NCI-H460 (cell line): ENCODE data around the gene ANGEL1. TPM values are rescaled to one million over a fixed set of nuclear protein-coding genes. Genes with fewer than 3 reads are reported as not detected.

Source experiments
- DNase-seq: peaks from one replicate; pipeline ENCODE4 v3.0.0-alpha.2; 2016; ENCODE audit warnings: low read depth; ENCODE audit errors: extremely low read depth
- total RNA-seq: library from RNA; depleted of rRNA; stranded (reverse); fragments of >200 nt; shearing (Covaris generic); gene quantifications from 2 replicates; pipeline ENCODE4 v1.2.3, GENCODE V29; 2014

The ANGEL1 gene
- total RNA-seq, 1 experiment from 2014 or later: 14.8 TPM

- no peak for DNase-seq
These were observed 8.0 kb upstream of the ANGEL1 start for GRCh38 chr14:76820700-76821099.

DNA sequence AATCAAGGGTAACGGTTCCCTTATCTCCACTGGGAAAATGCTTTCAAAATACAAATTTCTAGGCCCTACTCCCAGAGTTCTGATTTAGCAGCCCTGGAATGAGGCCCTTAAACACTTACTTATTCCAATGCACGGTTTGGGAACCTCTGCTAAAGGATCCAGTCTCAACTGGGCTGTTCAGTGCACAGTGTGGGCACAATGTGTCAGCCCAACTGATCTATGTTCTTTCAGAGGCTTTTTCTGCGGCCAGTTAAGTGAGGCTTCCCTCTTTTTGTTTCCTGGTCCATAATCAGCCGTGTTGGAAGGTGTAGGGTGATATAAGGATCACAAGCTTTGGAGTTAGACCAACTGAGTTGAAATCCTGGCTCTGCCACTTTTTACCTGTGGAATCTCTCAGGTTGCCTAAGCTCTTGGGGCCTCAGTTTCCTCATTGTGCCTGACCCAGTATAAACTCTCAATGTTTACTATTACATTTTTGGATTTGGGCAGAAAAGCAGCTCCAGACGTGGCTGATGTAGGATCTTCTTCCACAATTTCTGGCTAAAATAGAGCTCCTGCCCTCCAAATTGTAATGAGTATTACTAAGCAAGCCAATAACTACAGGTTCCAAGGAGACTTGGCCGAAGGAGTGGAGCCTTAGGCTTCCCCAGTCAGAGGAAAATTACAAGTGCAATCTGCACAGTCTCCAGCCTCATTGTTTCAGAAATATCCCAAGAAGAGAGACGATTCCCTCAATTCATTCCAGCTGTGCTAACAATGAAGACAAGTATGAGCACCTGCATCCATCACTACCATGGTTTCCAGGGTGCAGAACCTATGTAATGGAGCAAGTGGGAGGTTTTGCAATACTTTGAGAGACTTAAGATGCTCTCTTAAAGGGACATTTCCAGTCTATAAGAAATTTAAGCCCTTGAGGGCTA lies 2.3 kb upstream of the ANGEL1 start:
- DNase-seq: no peak

GRCh38 chr14:76812093-76812421 lies 625 bp downstream of the ANGEL1 start:
- DNase-seq: no peak

GRCh38 chr14:76811561-76811960 lies 1.1 kb downstream of the ANGEL1 start:
- no peak for DNase-seq

DNA sequence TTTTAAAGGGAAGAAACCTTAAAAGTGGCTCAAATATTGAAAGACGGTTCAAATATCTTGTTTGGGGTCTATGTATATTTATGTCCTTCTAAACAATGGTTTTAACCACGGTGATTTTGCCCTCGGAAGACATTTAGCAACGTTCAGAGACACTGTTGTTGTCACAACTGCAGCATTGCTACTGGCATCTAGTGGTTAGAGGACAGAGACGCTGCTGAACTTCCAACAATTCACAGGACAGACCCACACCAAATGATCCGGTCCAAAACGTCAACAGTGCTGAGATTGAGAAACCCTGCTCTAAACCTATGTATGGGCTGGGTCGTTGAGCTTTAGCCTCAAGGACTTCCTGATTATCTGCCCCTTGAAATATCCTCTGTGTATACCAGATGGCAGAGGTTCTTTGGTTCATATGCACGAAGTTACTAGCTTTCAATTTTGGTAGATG lies 1.7 kb downstream of the ANGEL1 start:
- peak; percentile 38 for DNase-seq

DNA sequence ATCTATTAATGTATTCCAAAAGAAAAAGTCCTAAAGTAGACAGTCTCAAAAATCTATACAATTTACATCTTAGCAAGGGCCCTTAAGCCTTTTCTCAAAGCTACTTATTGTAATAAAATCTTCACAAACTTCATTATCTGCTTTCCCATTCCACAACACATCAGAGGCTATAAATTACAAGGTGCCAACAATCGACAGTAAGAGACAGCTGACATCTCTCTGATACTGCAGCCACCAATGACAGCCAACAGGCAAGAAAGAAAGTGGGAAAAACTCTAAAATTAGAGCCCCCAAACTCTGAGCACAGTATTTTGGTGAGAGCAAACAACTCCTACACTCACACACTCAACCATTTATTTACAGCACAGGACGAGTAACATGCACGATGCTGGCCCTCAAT lies 2.2 kb downstream of the ANGEL1 start:
- no peak for DNase-seq

- DNase-seq: no peak
These were observed 3.7 kb downstream of the ANGEL1 start for GRCh38 chr14:76808990-76809389.

DNA sequence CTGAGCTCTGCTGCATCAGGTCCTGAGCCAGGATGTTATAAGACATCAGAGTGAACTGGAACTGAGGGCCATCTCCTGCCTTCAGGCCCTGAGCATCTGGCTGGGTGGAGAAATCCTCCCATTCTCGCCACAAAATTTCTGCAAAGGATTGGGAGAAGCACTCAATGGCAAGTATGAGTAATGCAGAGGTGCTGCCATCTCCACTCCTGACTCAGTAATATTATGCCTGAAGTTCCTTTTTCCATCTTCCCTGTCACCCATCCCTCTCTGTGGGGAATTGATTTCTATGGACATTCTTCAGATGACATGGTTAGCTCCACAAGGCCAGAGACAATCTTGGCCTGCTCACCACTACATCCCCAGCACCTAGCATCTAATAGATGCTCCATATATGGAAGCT lies 4.7 kb downstream of the ANGEL1 start:
- no peak for DNase-seq

DNA sequence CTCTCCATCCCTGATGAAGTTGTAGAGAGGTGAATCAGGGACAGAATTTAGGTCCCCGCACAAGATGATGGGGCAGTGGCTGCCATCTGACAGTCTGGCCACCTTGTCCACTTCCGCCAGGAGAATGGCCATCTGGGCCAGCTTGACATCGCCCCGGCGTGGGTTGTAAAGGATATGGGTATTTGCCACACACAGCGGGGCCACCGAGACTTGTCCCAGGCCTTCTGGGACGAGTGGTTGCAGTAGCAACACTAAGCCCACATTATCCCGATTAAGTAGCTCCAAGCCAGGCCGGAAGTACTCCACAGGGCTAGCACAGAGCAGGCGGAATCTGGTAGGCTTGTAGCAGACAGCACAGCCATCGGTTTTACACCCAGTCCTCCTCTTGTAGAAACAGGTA lies 6.2 kb downstream of the ANGEL1 start:
- DNase-seq: no peak

GRCh38 chr14:76793956-76794355 lies 18.7 kb downstream of the ANGEL1 start:
- no peak for DNase-seq

- no peak for DNase-seq
These were observed 19.4 kb downstream of the ANGEL1 start for GRCh38 chr14:76793324-76793723.

DNA sequence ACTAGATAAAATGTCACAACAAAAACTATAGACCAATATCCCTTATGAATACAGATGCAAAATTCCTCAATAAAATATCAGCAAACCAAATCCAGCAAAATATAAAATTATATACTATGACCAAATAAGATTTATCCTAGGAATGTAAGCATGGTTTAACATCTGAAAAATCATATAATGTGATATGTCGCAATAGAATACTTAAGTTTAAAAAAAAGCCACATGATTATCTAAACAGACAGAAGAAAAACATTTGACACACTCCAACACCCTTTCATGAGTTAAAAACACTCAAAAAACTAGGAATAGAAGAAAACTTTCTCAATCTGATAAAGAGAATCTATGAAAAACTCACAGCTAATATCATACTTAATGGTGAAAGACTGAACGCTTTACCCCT lies 20.3 kb downstream of the ANGEL1 start:
- no peak for DNase-seq

DNA sequence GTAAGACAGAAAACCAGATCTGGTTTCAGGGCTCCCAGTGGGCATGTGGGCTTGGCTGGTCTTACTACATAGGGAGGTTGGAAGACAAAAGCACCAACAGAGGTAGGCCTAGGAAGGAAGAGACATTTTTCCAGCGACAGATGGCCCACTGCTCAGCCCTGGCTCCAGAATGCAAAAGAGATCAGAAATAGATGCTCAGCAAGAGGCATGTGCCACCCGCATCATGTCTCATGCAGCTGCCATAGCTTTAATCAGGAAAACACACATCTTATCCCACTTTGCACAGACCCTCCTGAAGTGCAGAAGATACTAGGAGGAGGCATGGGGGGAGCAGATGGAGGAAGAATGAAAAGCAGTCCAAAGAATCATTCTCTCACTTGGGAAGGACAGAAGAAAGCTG lies 26.1 kb downstream of the ANGEL1 start:
- no peak for DNase-seq

- DNase-seq: peak; percentile 83
These were observed 27.8 kb downstream of the ANGEL1 start for GRCh38 chr14:76784881-76785280.

- DNase-seq: no peak
These were observed 28.3 kb downstream of the ANGEL1 start for GRCh38 chr14:76784266-76784874.

DNA sequence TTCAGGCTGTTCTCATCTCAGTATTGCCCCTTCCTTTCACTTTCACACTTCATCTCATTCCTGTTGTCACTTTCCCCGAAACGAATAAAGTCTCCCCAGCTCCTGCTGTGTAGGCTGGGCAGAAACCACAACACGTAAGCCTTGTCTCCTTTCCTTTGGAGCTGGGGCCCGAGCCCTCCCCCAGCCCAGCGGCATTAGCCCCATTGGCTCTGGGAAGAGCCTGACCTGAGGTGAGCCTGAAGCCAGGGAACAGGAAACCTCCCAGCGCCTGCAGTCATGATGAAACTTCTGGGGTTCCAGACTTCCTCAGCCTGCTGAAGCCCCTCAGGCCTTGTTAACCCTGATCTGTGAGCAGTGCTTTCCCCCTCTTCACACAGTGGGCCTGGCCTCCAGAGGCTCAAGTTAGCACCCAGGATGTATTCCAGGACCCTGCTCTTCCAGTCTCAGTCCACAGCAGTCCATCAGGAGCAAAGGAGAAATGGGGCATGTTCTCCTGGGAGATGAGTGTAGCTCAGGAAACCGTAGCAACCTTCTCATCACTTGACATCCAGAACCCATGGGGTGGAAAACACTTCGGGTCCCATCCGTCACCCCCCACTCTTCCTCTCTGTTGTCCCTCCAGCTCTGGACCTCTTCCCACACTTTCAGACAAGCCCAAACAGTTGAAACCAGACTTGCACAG lies 29.7 kb downstream of the ANGEL1 start:
- no peak for DNase-seq

GRCh38 chr14:76782115-76782884 lies 30.4 kb downstream of the ANGEL1 start:
- no peak for DNase-seq

DNA sequence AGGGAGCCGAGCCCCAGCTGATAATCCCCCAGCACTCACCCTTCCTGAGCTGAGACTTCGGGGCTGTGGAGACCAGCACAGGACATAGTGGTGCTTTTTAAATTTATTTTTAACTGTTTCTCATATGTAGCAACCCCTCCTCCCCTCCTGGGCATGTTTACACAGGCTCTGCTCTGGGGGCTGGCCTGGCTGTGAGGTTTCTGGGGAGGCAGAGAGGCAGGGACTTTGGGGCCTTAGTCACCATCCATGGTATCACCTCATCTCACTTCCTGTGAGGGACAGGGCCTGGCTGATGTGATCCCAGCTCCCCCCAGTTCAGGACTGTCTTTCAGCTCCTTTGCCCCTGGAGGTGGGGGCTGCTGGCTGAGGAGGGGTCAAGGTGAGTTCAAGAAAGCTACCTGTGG lies 31.0 kb downstream of the ANGEL1 start:
- no peak for DNase-seq

DNA sequence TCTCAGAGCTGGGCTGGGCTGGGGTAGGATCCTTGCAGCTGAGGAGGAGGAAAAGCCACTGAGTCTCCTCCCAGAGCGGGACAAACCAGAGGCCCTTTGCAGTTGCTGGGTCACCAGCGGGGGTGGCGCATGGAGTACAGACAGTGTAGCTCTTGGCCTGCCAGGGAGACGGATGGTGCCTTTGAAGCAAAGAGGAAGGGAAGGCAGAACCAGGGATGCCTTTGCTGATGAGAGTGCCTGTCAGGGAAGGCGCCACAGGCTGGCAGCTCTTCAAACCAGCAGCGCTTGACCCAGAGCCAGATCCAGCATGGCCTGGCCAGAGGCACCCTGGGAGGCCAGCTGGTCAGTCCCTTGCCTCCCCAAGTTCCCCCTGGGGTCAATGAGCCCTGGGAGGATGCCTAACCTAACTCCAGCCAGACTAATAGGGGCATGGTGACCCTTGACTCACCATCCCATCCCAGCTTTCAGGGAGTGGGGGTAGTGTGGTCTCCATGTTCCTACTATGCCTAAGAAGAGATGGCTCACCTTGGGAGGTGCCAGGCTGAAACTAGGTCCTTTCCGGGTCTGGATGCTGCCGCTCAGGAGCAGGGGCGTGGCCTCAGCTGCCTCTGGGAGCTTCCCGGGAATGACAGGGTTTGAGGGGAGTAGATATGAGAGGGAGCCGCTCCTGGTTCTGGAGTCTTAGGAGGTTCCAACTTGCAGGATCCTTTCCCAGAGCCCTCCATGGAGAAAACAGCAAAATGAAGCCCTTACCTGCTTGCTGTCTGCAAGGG lies 31.6 kb downstream of the ANGEL1 start:
- DNase-seq: no peak

- DNase-seq: no peak
These were observed 32.3 kb downstream of the ANGEL1 start for GRCh38 chr14:76780360-76780759.
